HG03565 (cell line): ENCODE data around the gene TSPEAR.
"Not testable (repeated sequence)": the region's sequence is repeated elsewhere in the genome, so short reads cannot be mapped to it uniquely, and the experiment has no call there.

ENCODE experiments used
- ATAC-seq: cut with Tn5 transposase; IDR thresholded peaks from one replicate; pipeline ENCODE4 v1.9.1; 2021; ENCODE audit warnings: mild to moderate bottlenecking, moderate library complexity; ENCODE audit not compliant: unreplicated experiment

TSPEAR gene

GRCh38 chr21:44686843-44687561, 24.4 kb downstream of the TSPEAR start:
- no peak for ATAC-seq

GRCh38 chr21:44686000-44686781, 25.2 kb downstream of the TSPEAR start:
- no peak for ATAC-seq

GRCh38 chr21:44685050-44685449, 26.3 kb downstream of the TSPEAR start:
- ATAC-seq, result not testable (repeated sequence)

GRCh38 chr21:44684483-44684882, 26.9 kb downstream of the TSPEAR start:
- ATAC-seq, result no peak

- ATAC-seq, result no peak
These were observed 27.3 kb downstream of the TSPEAR start for GRCh38 chr21:44684077-44684476.

GRCh38 chr21:44682580-44683151, 28.7 kb downstream of the TSPEAR start:
- no peak for ATAC-seq

- ATAC-seq, result no peak
These were observed 29.4 kb downstream of the TSPEAR start, which contains the start of gene KRTAP12-1 for GRCh38 chr21:44681861-44682579. Gene KRTAP12-1 (minus strand): TSS chr21:44682163. CDS start chr21:44682123, 40 bp downstream.

- no peak for ATAC-seq
These were observed 30.2 kb downstream of the TSPEAR start for GRCh38 chr21:44681152-44681551.

GRCh38 chr21:44677881-44678280, 33.5 kb downstream of the TSPEAR start:
- no peak for ATAC-seq

- no peak for ATAC-seq
These were observed 39.5 kb downstream of the TSPEAR start for GRCh38 chr21:44671911-44672310.

- ATAC-seq, result no peak
These were observed 40.5 kb downstream of the TSPEAR start for GRCh38 chr21:44670642-44671432.

- no peak for ATAC-seq
These were observed 43.8 kb downstream of the TSPEAR start for GRCh38 chr21:44667612-44668011.

GRCh38 chr21:44666401-44667320, 44.7 kb downstream of the TSPEAR start, which contains the start of gene KRTAP12-2:
Gene KRTAP12-2 (minus strand): TSS chr21:44666927. CDS start chr21:44666886, 41 bp downstream.
- no peak for ATAC-seq

- ATAC-seq, result no peak
These were observed 46.7 kb downstream of the TSPEAR start for GRCh38 chr21:44664691-44665090.

GRCh38 chr21:44661567-44661966, 49.8 kb downstream of the TSPEAR start:
- ATAC-seq, result not testable (repeated sequence)

GRCh38 chr21:44658913-44659595, 52.3 kb downstream of the TSPEAR start:
- no peak for ATAC-seq

- ATAC-seq, result no peak
These were observed 52.8 kb downstream of the TSPEAR start for GRCh38 chr21:44658541-44658910.

GRCh38 chr21:44657635-44658540, 53.5 kb downstream of the TSPEAR start, which contains the start of gene KRTAP12-3:
Gene KRTAP12-3 (plus strand): TSS chr21:44657932. CDS start chr21:44657980, 48 bp downstream.
- ATAC-seq, result no peak
